HG03139 (cell line): ENCODE measurements around the gene RNF123.
"Not testable (repeated sequence)": the region's sequence is repeated elsewhere in the genome, so short reads cannot be mapped to it uniquely, and the experiment has no call there.

Experiments used
- ATAC-seq: cut with Tn5 transposase; IDR thresholded peaks from one replicate; pipeline ENCODE4 v1.9.1; 2021; ENCODE audit not compliant: unreplicated experiment

RNF123 gene

GRCh38 chr3:49734752-49735151 lies 45.4 kb downstream of the RNF123 start:
- no peak for ATAC-seq

GRCh38 chr3:49738067-49738713 lies 48.8 kb downstream of the RNF123 start:
- no peak for ATAC-seq

GRCh38 chr3:49740427-49740826 lies 51.1 kb downstream of the RNF123 start:
- no peak for ATAC-seq

- ATAC-seq = no peak
These were observed 56.6 kb downstream of the RNF123 start for GRCh38 chr3:49745986-49746385.

GRCh38 chr3:49747792-49748480 lies 58.6 kb downstream of the RNF123 start:
- ATAC-seq = no peak

- not testable (repeated sequence) for ATAC-seq
These were observed 59.5 kb downstream of the RNF123 start for GRCh38 chr3:49748874-49749273.

- no peak for ATAC-seq
These were observed 60.7 kb downstream of the RNF123 start for GRCh38 chr3:49750056-49750455.

- ATAC-seq = no peak
These were observed 62.1 kb downstream of the RNF123 start for GRCh38 chr3:49751501-49751900.

GRCh38 chr3:49754536-49754935 lies 65.2 kb downstream of the RNF123 start:
- no peak for ATAC-seq

- no peak for ATAC-seq
These were observed 66.7 kb downstream of the RNF123 start for GRCh38 chr3:49756036-49756435.

GRCh38 chr3:49757197-49757596 lies 67.8 kb downstream of the RNF123 start:
- ATAC-seq = no peak

GRCh38 chr3:49759226-49759625 lies 69.9 kb downstream of the RNF123 start:
- no peak for ATAC-seq

GRCh38 chr3:49761661-49762060 lies 72.3 kb downstream of the RNF123 start:
- no peak for ATAC-seq

GRCh38 chr3:49763981-49764380 lies 74.6 kb downstream of the RNF123 start:
- no peak for ATAC-seq

- ATAC-seq = no peak
These were observed 80.0 kb downstream of the RNF123 start for GRCh38 chr3:49769286-49769915.

GRCh38 chr3:49769926-49770325 lies 80.6 kb downstream of the RNF123 start:
- ATAC-seq = no peak
